H1 (cell line): ENCODE data around the gene INF2. TPM values are rescaled to one million over a fixed set of nuclear protein-coding genes. Genes with fewer than 3 reads are reported as not detected.

Experiments used
- ATF2 ChIP-seq: IDR thresholded peaks from 2 replicates; pipeline ENCODE4 v1.6.1; 2012; ENCODE audit warnings: low read length, inconsistent platforms
- GTF2F1 ChIP-seq: IDR thresholded peaks from 2 replicates; pipeline ENCODE4 v1.6.1; 2012; ENCODE audit warnings: low read depth, low read length, improper control_type of control experiment, borderline replicate concordance
- TAF7 ChIP-seq: optimal IDR thresholded peaks from 2 replicates; pipeline ENCODE3; 2011; ENCODE audit warnings: low read depth, mild to moderate bottlenecking, inconsistent platforms, low read length, moderate library complexity, borderline replicate concordance
- polyA plus RNA-seq, 7 experiments: library from polyadenylated mRNA; depleted of rRNA in 3 of 7; stranded (reverse) in 5 of 7; unstranded in 2 of 7; fragments of >200 nt in 5 of 7; fragments of 200-250 nt in 2 of 7; gene quantifications; 1 replicate in 5 of 7; 2 replicates in 1 of 7; 4 replicates in 1 of 7; pipeline versions ENCODE4 v1.2.1 to v1.2.3, GENCODE V29; 2011 to 2013; ENCODE audit warnings: missing spikeins in 2 of 7, mixed read lengths in 2 of 7
- total RNA-seq: library from RNA; stranded (reverse); fragmentation: NEBNext Ultra II Directional; extraction: Animal tissue kit (Norgen Biotek cat#: 25700); gene quantifications from 2 replicates; pipeline ENCODE4 v1.2.1, GENCODE V29; 2021
- TF ChIP-seq, protein P1 (sequence below): fragments of 300-600 bp; sonication (generic); IDR thresholded peaks from 2 replicates; pipeline ENCODE4 v1.7.1; 2012; ENCODE audit warnings: low read length, moderate library complexity, mild to moderate bottlenecking, inconsistent platforms; ENCODE audit not compliant: insufficient replicate concordance

INF2 gene
- total and polyA plus RNA-seq, 2 of the 8 experiments (the other 6 are each of a cell fraction or from before 2014, with no cell fraction given): 29.1 to 59.5 TPM

DNA sequence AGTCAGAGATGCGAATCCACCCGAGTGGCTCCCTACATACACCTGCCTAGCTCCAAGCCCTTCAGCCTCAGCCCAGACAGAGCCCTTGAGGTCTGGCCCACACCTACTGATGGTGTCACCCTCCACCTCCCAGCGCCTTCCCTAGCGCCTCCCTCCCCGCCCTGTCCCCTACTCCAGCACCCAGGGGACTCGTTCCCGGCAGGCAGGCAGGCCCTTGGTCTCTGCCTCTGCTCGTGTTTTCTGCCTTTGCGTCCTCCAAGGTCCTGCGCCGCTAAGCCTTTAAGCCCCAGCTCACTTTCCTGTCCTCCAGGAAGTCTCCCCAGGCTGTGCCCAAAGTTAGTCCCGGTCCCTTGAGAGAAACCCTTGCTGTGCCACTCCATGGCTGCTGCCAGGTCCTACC lies 12.7 kb downstream of the INF2 start (continued):
- TF ChIP-seq, protein P1, sequence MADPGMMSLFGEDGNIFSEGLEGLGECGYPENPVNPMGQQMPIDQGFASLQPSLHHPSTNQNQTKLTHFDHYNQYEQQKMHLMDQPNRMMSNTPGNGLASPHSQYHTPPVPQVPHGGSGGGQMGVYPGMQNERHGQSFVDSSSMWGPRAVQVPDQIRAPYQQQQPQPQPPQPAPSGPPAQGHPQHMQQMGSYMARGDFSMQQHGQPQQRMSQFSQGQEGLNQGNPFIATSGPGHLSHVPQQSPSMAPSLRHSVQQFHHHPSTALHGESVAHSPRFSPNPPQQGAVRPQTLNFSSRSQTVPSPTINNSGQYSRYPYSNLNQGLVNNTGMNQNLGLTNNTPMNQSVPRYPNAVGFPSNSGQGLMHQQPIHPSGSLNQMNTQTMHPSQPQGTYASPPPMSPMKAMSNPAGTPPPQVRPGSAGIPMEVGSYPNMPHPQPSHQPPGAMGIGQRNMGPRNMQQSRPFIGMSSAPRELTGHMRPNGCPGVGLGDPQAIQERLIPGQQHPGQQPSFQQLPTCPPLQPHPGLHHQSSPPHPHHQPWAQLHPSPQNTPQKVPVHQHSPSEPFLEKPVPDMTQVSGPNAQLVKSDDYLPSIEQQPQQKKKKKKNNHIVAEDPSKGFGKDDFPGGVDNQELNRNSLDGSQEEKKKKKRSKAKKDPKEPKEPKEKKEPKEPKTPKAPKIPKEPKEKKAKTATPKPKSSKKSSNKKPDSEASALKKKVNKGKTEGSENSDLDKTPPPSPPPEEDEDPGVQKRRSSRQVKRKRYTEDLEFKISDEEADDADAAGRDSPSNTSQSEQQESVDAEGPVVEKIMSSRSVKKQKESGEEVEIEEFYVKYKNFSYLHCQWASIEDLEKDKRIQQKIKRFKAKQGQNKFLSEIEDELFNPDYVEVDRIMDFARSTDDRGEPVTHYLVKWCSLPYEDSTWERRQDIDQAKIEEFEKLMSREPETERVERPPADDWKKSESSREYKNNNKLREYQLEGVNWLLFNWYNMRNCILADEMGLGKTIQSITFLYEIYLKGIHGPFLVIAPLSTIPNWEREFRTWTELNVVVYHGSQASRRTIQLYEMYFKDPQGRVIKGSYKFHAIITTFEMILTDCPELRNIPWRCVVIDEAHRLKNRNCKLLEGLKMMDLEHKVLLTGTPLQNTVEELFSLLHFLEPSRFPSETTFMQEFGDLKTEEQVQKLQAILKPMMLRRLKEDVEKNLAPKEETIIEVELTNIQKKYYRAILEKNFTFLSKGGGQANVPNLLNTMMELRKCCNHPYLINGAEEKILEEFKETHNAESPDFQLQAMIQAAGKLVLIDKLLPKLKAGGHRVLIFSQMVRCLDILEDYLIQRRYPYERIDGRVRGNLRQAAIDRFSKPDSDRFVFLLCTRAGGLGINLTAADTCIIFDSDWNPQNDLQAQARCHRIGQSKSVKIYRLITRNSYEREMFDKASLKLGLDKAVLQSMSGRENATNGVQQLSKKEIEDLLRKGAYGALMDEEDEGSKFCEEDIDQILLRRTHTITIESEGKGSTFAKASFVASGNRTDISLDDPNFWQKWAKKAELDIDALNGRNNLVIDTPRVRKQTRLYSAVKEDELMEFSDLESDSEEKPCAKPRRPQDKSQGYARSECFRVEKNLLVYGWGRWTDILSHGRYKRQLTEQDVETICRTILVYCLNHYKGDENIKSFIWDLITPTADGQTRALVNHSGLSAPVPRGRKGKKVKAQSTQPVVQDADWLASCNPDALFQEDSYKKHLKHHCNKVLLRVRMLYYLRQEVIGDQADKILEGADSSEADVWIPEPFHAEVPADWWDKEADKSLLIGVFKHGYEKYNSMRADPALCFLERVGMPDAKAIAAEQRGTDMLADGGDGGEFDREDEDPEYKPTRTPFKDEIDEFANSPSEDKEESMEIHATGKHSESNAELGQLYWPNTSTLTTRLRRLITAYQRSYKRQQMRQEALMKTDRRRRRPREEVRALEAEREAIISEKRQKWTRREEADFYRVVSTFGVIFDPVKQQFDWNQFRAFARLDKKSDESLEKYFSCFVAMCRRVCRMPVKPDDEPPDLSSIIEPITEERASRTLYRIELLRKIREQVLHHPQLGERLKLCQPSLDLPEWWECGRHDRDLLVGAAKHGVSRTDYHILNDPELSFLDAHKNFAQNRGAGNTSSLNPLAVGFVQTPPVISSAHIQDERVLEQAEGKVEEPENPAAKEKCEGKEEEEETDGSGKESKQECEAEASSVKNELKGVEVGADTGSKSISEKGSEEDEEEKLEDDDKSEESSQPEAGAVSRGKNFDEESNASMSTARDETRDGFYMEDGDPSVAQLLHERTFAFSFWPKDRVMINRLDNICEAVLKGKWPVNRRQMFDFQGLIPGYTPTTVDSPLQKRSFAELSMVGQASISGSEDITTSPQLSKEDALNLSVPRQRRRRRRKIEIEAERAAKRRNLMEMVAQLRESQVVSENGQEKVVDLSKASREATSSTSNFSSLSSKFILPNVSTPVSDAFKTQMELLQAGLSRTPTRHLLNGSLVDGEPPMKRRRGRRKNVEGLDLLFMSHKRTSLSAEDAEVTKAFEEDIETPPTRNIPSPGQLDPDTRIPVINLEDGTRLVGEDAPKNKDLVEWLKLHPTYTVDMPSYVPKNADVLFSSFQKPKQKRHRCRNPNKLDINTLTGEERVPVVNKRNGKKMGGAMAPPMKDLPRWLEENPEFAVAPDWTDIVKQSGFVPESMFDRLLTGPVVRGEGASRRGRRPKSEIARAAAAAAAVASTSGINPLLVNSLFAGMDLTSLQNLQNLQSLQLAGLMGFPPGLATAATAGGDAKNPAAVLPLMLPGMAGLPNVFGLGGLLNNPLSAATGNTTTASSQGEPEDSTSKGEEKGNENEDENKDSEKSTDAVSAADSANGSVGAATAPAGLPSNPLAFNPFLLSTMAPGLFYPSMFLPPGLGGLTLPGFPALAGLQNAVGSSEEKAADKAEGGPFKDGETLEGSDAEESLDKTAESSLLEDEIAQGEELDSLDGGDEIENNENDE: no peak
- no peak for TF ChIP-seq TAF7
- no peak for TF ChIP-seq ATF2
- TF ChIP-seq GTF2F1: no peak
